IPS-NIHi11 (cell line): ENCODE data around the gene ZC2HC1C.
A peak's percentile ranks its signal among the peaks of the same experiment; 100 is the strongest.

Source experiments
- DNase-seq: peaks from one replicate; pipeline ENCODE4 v3.0.0; 2012; ENCODE audit warnings: mixed read lengths, low spot score

ZC2HC1C gene

GRCh38 chr14:75069121-75069810 is at the start of gene ZC2HC1C:
ZC2HC1C (plus strand) TSS chr14:75069641; CDS start chr14:75070574, 933 bp downstream.
- DNase-seq: peak; percentile 95

- DNase-seq: peak; percentile 63
Observed at GRCh38 chr14:75022655-75023054, 46.8 kb upstream of the ZC2HC1C start.

GRCh38 chr14:75023108-75023507 is 46.3 kb upstream of the ZC2HC1C start:
- DNase-seq: no peak

- DNase-seq: no peak
Observed at GRCh38 chr14:75025082-75025481, 44.4 kb upstream of the ZC2HC1C start.

- no peak for DNase-seq
Observed at GRCh38 chr14:75025876-75026275, 43.6 kb upstream of the ZC2HC1C start.

GRCh38 chr14:75030147-75030546 is 39.3 kb upstream of the ZC2HC1C start:
- DNase-seq: no peak

GRCh38 chr14:75032939-75033338 is 36.5 kb upstream of the ZC2HC1C start:
- DNase-seq: no peak

- no peak for DNase-seq
Observed at GRCh38 chr14:75040507-75040906, 28.9 kb upstream of the ZC2HC1C start.

GRCh38 chr14:75040959-75041358 is 28.5 kb upstream of the ZC2HC1C start:
- DNase-seq: no peak

- no peak for DNase-seq
Observed at GRCh38 chr14:75041613-75042012, 27.8 kb upstream of the ZC2HC1C start.

- DNase-seq: no peak
Observed at GRCh38 chr14:75042035-75042434, 27.4 kb upstream of the ZC2HC1C start.

- DNase-seq: no peak
Observed at GRCh38 chr14:75044322-75044721, 25.1 kb upstream of the ZC2HC1C start.

GRCh38 chr14:75044752-75045151 is 24.7 kb upstream of the ZC2HC1C start:
- no peak for DNase-seq

GRCh38 chr14:75046275-75046674 is 23.2 kb upstream of the ZC2HC1C start:
- DNase-seq: no peak

GRCh38 chr14:75046899-75047298 is 22.5 kb upstream of the ZC2HC1C start:
- no peak for DNase-seq

- no peak for DNase-seq
Observed at GRCh38 chr14:75047506-75047905, 21.9 kb upstream of the ZC2HC1C start.

GRCh38 chr14:75048101-75048500 is 21.3 kb upstream of the ZC2HC1C start:
- no peak for DNase-seq

- DNase-seq: no peak
Observed at GRCh38 chr14:75049136-75049535, 20.3 kb upstream of the ZC2HC1C start.

GRCh38 chr14:75049731-75050201 is 19.7 kb upstream of the ZC2HC1C start:
- no peak for DNase-seq

- DNase-seq: peak; percentile 97
Observed at GRCh38 chr14:75050852-75051555, 18.4 kb upstream of the ZC2HC1C start, which contains the start of gene MLH3. MLH3 (minus strand) TSS chr14:75051467; CDS start chr14:75049655, 1,812 bp downstream.

- no peak for DNase-seq
Observed at GRCh38 chr14:75051556-75051899, 17.9 kb upstream of the ZC2HC1C start.

- DNase-seq: no peak
Observed at GRCh38 chr14:75053396-75054291, 15.8 kb upstream of the ZC2HC1C start.
